HEK293 (cell line): ENCODE measurements around the gene PLEKHA6.

Experiments
- CTCF ChIA-PET: fragments of 350-600 bp; formaldehyde crosslinking; extraction: SDS; loops from one replicate; lab custom pipeline; 2021; ENCODE audit warnings: antibody characterized with exemption; lab: Yijun Ruan, JAX
- POLR2A ChIA-PET: fragments of 300-600 bp; formaldehyde crosslinking; extraction: SDS; loops from one replicate; lab custom pipeline; 2020; ENCODE audit warnings: antibody characterized with exemption, inconsistent platforms; lab: Yijun Ruan, JAX
- H3K27ac ChIP-seq: fragments of 200-500 bp; sonication (Bioruptor generic); 2 replicates; pipeline ENCODE4 v1.5.1; 2014; ENCODE audit warnings: low read depth, low read length, control low read depth, inconsistent platforms; ENCODE audit errors: extremely low read depth
- H3K36me3 ChIP-seq, 2 experiments: fragments of 200-500 bp in 1 of 2; sonication (Bioruptor generic) in 1 of 2; 1 replicate in 1 of 2; 2 replicates in 1 of 2; pipeline ENCODE4 v1.5.1; 2014 to 2017; ENCODE audit warnings: inconsistent platforms in 2 of 2, low read length in 2 of 2; ENCODE audit not compliant: control insufficient read depth in 2 of 2, insufficient read depth in 1 of 2
- H3K4me1 ChIP-seq: fragments of 200-500 bp; sonication (Bioruptor generic); 2 replicates; pipeline ENCODE4 v1.5.1; 2014; ENCODE audit warnings: mild to moderate bottlenecking, low read length, inconsistent platforms; ENCODE audit not compliant: control insufficient read depth, insufficient read depth
- H3K4me3 ChIP-seq: 2 replicates; pipeline ENCODE4 v1.5.1; 2011; ENCODE audit warnings: low read depth, mild to moderate bottlenecking, control low read depth, low read length, moderate library complexity
- H3K9me3 ChIP-seq: fragments of 200-500 bp; sonication (Bioruptor generic); 2 replicates; pipeline ENCODE4 v1.5.1; 2014; ENCODE audit warnings: low read depth, low read length, inconsistent platforms; ENCODE audit not compliant: control insufficient read depth, insufficient read depth
- BCL6B ChIP-seq: fragments of 450-650 bp; formaldehyde crosslinking; IDR thresholded peaks from 2 replicates; pipeline ENCODE4 v1.5.1; 2017; ENCODE audit warnings: missing biosample characterization, missing genetic modification characterization
- GLIS2 ChIP-seq: fragments of 450-650 bp; formaldehyde crosslinking; IDR thresholded peaks from 2 replicates; pipeline ENCODE4 v1.5.1; 2016; ENCODE audit warnings: missing biosample characterization, missing genetic modification characterization
- HOXC10 ChIP-seq: sonication (generic); formaldehyde crosslinking; IDR thresholded peaks from 2 replicates; pipeline ENCODE4 v1.8.1; 2023; ENCODE audit warnings: mild to moderate bottlenecking, missing genetic modification reagents
- KLF7 ChIP-seq: fragments of 450-650 bp; formaldehyde crosslinking; IDR thresholded peaks from 2 replicates; pipeline ENCODE4 v1.5.1; 2016; ENCODE audit warnings: missing biosample characterization, missing genetic modification characterization, borderline replicate concordance
- MEIS1 ChIP-seq: sonication (generic); formaldehyde crosslinking; IDR thresholded peaks from 2 replicates; pipeline ENCODE4 v1.8.1; 2022; ENCODE audit warnings: missing genetic modification reagents, mild to moderate bottlenecking, borderline replicate concordance
- REPIN1 ChIP-seq: fragments of 450-650 bp; formaldehyde crosslinking; IDR thresholded peaks from 2 replicates; pipeline ENCODE4 v1.5.1; 2017; ENCODE audit warnings: missing biosample characterization, missing genetic modification characterization, low read depth
- SCRT2 ChIP-seq: fragments of 450-650 bp; formaldehyde crosslinking; IDR thresholded peaks from 2 replicates; pipeline ENCODE4 v1.5.1; 2016; ENCODE audit warnings: missing biosample characterization, missing genetic modification characterization
- TSHZ1 ChIP-seq: fragments of 450-650 bp; formaldehyde crosslinking; IDR thresholded peaks from 2 replicates; pipeline ENCODE4 v1.5.1; 2016; ENCODE audit warnings: missing biosample characterization, missing genetic modification characterization, borderline replicate concordance
- ZNF138 ChIP-seq: fragments of 450-650 bp; formaldehyde crosslinking; IDR thresholded peaks from 2 replicates; pipeline ENCODE4 v1.5.1; 2016; ENCODE audit warnings: missing biosample characterization, missing genetic modification characterization, borderline replicate concordance
- ZNF148 ChIP-seq: fragments of 450-650 bp; formaldehyde crosslinking; IDR thresholded peaks from 2 replicates; pipeline ENCODE4 v1.5.0; 2017; ENCODE audit warnings: missing biosample characterization, missing genetic modification characterization, borderline replicate concordance
- ZNF239 ChIP-seq: fragments of 450-650 bp; formaldehyde crosslinking; IDR thresholded peaks from 2 replicates; pipeline ENCODE4 v1.5.1; 2016; ENCODE audit warnings: missing biosample characterization, missing genetic modification characterization
- ZNF24 ChIP-seq: fragments of 450-650 bp; formaldehyde crosslinking; IDR thresholded peaks from 2 replicates; pipeline ENCODE4 v1.5.1; 2016; ENCODE audit warnings: missing biosample characterization, missing genetic modification characterization
- ZNF280C ChIP-seq: fragments of 450-650 bp; formaldehyde crosslinking; IDR thresholded peaks from 2 replicates; pipeline ENCODE4 v1.5.1; 2016; ENCODE audit warnings: missing biosample characterization, missing genetic modification characterization
- ZNF362 ChIP-seq: fragments of 450-650 bp; formaldehyde crosslinking; IDR thresholded peaks from 2 replicates; pipeline ENCODE4 v1.5.1; 2016; ENCODE audit warnings: missing biosample characterization, missing genetic modification characterization
- ZNF391 ChIP-seq: fragments of 450-650 bp; formaldehyde crosslinking; IDR thresholded peaks from 2 replicates; pipeline ENCODE4 v1.5.1; 2016; ENCODE audit warnings: low read depth, missing biosample characterization, missing genetic modification characterization, borderline replicate concordance
- ZNF433 ChIP-seq: fragments of 450-650 bp; formaldehyde crosslinking; IDR thresholded peaks from 2 replicates; pipeline ENCODE4 v1.5.1; 2016; ENCODE audit warnings: missing biosample characterization, missing genetic modification characterization, low read depth
- ZNF510 ChIP-seq: fragments of 450-650 bp; formaldehyde crosslinking; IDR thresholded peaks from 2 replicates; pipeline ENCODE4 v1.5.1; 2018; ENCODE audit warnings: mild to moderate bottlenecking, missing genetic modification characterization, missing biosample characterization; ENCODE audit not compliant: insufficient replicate concordance
- ZNF596 ChIP-seq: fragments of 450-650 bp; IDR thresholded peaks from 2 replicates; pipeline ENCODE4 v1.5.0; 2018; ENCODE audit warnings: missing biosample characterization, mild to moderate bottlenecking, missing genetic modification characterization, moderate library complexity
- ZNF639 ChIP-seq: fragments of 450-650 bp; formaldehyde crosslinking; IDR thresholded peaks from 2 replicates; pipeline ENCODE4 v1.5.1; 2016; ENCODE audit warnings: missing biosample characterization, missing genetic modification characterization
- ZNF768 ChIP-seq: fragments of 450-650 bp; formaldehyde crosslinking; IDR thresholded peaks from 2 replicates; pipeline ENCODE4 v1.5.1; 2018; ENCODE audit warnings: missing biosample characterization, mild to moderate bottlenecking, missing genetic modification characterization
- ZNF785 ChIP-seq: fragments of 450-650 bp; formaldehyde crosslinking; IDR thresholded peaks from 2 replicates; pipeline ENCODE4 v1.5.1; 2016; ENCODE audit warnings: missing biosample characterization, missing genetic modification characterization

The PLEKHA6 gene

GRCh38 chr1:204348722-204349121 is 11.0 kb downstream of the PLEKHA6 start (continued):
- TF ChIP-seq TSHZ1 (no peak), SCRT2 (tag by site-specific recombination) (no peak)

- Histone ChIP-seq H3K4me1 (peaks cover 2% of the 10 kb centered on the region; the same call in 1 of the 2 replicates), H3K4me3 (no peak overlapping the region), H3K9me3 (no peaks in the 10 kb centered on the region), H3K27ac (no peak overlapping the region), H3K36me3 (no peaks in the 10 kb centered on the region)
- POLR2A ChIA-PET, result no interaction called here
- CTCF ChIA-PET, result interaction anchor here (0.8 to 1.5 kb wide), 2 partner anchors 16 to 90 kb away, joined by 4 to 7 read pairs; no protein-coding TSS in a partner anchor
- no peak for TF ChIP-seq ZNF24 (tag by site-specific recombination)
- TF ChIP-seq KLF7, result no peak
- no peak for TF ChIP-seq ZNF148 (tag by site-specific recombination)
- TF ChIP-seq ZNF138 (tag by site-specific recombination), result no peak
- TF ChIP-seq REPIN1, result no peak
- TF ChIP-seq ZNF596 (tag by site-specific recombination), result no peak
- TF ChIP-seq ZNF639, result no peak
- TF ChIP-seq HOXC10 (CRISPR knock-in tag), result no peak
- TF ChIP-seq GLIS2 (tag by site-specific recombination), result no peak
- TF ChIP-seq MEIS1, result no peak
Measured at GRCh38 chr1:204348242-204348641, 11.5 kb downstream of the PLEKHA6 start.

DNA sequence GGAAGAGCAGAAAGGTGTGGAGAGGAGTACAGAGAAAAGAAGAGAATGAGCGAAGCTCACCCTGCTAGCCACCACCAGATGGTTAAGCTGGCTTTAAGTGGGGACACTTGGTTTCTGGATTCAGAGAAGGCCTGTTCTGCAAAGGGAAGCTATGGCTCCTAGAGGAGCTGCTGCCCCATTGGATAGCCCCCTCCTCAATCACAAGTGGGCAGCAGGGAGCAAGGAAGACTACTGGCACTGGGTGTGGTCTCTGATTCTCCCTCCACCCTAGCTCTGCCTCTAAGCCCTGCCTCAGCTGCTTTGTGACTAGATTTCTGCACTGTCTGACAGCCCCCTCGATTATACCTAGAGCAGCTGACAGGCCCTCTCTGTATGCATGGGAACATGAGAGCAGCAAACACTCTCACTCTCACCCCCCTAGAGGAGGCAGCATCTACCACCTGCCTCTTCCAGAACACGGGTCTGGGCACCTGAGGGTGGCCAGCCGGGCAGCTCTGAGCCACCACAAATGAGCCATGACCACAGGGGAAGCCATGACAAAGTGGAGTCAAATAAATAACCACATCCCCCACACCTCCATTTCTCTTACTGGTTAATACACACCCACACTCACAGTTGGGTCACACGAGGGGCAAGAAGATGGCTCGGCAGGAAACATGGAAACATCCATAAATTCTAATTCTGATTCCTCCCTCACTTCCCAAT is 13.6 kb downstream of the PLEKHA6 start:
- Histone ChIP-seq H3K4me3 (no peak overlapping the region), H3K36me3 (no peaks in the 10 kb centered on the region), H3K27ac (no peak overlapping the region), H3K4me1 (peaks cover 2% of the 10 kb centered on the region; the same call in 1 of the 2 replicates), H3K9me3 (no peaks in the 10 kb centered on the region)
- POLR2A ChIA-PET, result interaction anchor here (0.6 kb wide), 1 partner anchor 137 kb away, joined by 3 read pairs; no protein-coding TSS in a partner anchor
- CTCF ChIA-PET, result interaction anchor here (0.6 to 1.2 kb wide), 8 partner anchors 9 to 299 kb away, joined by 3 to 6 read pairs (median 3); partner anchors contain the start of gene GOLT1A
- no peak for TF ChIP-seq ZNF768 (tag by site-specific recombination)
- TF ChIP-seq ZNF280C (tag by site-specific recombination), result no peak
- TF ChIP-seq ZNF510 (tag by site-specific recombination), result no peak
- no peak for TF ChIP-seq ZNF391
- TF ChIP-seq ZNF785 (tag by site-specific recombination), result no peak
- no peak for TF ChIP-seq ZNF362 (tag by site-specific recombination)
- TF ChIP-seq ZNF433 (tag by site-specific recombination), result no peak
- TF ChIP-seq ZNF239 (tag by site-specific recombination), result no peak
- TF ChIP-seq BCL6B (tag by site-specific recombination), result no peak
